HL-60/S4 (cell line): ENCODE data around the gene NSG2.
"Not testable (repeated sequence)": the region's sequence is repeated elsewhere in the genome, so short reads cannot be mapped to it uniquely, and the experiment has no call there.

Source experiments
- in situ Hi-C: fragments of 300-500 bp; cut with MboI; formaldehyde crosslinking; loops from 2 replicates; pipeline ENCODE4 v1.14.3; 2022; ENCODE audit warnings: low sequenced_read_pairs

The NSG2 gene

DNA sequence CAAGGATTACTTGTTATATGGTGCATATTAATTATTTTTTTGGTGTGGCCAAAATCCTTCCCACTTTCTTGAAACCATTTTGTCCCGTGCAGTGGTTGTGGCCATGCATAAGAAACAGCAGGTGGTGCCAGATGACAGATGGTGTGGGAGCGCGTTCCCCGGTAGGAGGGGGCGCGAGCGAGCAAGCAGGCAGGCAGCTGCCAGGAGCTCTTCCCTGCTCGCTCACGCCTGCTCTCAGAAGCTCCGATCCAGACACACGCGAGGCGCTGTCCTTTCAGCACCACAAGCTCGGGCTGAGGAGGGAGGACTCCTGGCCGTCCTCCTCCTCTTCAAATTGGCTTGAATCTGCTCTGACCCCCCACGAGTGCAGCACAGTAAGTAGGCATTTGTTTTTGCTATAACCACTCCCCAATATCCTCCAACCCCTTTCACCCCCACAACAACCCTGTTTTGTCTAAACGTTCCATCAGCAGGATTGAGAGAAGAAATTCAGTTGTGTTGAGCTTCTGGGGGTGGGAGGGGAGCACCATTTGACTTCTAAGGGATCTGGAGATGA is at the start of gene NSG2:
Gene NSG2 (plus strand): TSS at position 237 of the 556 bp plus-strand sequence. CDS start 1,050 bp downstream, outside the sequence.
- in situ Hi-C loops = loop anchor here (25.0 kb wide), 1 partner anchor 267 kb away; no protein-coding TSS in a partner anchor

DNA sequence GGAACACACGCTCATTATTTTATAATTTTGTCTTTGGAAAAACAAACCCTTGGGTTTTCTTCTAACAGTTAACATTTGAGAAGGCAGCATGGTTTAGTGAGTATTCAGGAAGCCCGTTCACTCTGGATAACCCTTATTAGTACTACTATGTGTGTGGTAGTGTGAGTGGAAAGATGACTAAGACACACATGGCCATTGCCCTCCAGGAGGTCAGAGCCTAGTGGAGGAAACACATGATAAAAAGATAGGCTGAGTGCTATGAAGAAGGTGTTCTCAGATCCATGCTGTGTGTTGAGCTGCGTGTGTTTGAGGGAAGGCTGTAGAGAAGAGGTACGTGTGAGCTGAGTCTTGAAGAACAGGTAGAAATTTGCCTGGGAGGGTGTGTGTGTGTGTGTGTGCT is 48.2 kb upstream of the NSG2 start:
- in situ Hi-C loops = loop anchor here (25.0 kb wide), 1 partner anchor 710 kb away; no protein-coding TSS in a partner anchor

DNA sequence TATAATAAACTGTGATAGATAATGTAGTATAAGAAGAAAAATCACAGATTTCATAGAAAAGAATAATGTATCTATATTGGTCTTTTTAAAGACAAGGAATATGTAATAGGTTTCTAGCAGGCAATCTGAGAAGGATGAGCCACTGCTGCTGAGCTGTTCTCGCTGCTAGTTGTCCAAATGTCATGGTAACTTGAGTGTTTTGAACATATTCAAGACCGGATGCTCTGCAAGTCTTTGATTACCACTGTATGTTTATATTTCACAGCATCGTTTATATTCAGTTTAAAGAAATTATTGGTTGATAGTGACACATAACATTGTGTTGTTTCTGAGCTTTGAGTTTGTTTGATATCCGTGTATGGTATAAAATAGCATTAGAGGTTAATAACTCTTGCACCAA is 47.0 kb upstream of the NSG2 start:
- in situ Hi-C loops = loop anchor here (25.0 kb wide), 1 partner anchor 711 kb away; no protein-coding TSS in a partner anchor

DNA sequence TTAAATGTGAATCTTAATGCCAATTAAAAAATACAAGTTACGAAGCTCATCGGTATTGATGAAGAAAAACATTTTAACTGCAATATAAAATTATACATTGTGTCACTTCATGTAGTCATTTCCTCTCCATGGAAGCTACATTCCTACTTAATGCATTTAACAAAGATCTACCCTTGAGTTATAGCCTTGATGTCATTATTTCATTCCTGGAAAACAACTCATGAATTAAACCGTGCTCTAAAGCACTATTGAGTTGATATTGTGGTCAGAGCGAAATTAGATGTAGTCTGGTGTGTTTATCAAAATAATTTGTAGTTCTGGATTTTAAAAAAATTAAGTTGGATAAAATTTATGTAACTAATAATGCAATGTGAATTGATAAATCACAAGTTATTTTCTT is 45.4 kb upstream of the NSG2 start:
- in situ Hi-C loops = no loop called here

DNA sequence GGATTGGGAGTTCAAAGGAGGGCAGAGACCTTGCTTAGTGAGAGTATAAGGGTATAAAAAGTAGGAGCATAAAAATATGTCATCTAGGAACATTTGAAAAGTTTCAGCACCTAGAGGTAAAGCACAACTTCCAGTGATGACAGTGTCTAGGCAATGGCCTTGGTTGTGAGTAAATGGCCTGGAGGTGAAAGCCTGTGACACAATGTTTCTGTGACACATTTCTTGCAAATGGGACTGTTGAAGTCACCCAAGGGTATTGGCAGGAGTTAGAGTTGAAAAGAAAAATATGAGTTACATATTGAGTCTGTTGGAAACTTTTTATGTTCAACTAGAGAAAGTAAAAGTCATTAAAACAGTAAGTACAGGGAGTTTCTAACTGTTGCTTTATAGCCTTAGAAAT is 41.7 kb upstream of the NSG2 start:
- in situ Hi-C loops = no loop called here

DNA sequence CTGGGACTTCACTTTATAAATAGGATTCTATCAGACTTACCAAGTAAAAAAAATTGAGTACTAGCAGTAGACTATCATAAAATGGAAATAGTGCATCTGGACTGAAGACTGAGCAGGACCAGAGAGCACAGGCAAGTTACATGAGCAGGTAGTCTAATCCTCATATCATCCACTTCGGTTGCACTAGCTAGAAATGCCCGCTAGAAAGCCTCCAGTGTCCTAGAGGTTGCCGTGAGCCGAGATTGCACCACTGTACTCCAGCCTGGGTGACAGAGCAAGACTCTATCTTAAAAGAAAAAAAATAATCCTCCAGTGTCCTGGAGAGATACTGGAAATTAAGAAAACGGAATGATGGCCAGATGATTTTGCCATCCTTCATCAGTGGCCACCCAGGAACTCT is 36.6 kb upstream of the NSG2 start:
- in situ Hi-C loops = no loop called here

DNA sequence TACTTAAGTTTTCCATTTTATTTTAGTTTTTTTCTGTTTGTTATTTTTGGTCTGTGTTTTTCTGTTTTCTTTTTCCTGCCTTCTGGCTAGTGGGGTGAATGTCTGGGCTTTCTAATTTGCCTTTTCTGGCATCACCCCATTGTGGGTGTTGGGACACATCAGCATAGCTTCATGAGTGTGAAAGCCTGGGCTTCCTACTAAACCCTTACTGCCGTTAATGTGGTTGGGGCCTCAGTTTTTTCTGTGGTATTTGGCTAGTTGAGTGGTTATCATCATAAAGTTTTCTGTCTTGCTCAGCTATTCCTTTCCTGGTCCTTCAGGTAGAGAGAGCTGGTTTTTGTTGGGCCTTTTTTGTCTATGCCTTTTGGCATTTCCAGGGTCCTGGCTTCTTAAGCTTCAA is 35.1 kb upstream of the NSG2 start:
- in situ Hi-C loops = no loop called here

DNA sequence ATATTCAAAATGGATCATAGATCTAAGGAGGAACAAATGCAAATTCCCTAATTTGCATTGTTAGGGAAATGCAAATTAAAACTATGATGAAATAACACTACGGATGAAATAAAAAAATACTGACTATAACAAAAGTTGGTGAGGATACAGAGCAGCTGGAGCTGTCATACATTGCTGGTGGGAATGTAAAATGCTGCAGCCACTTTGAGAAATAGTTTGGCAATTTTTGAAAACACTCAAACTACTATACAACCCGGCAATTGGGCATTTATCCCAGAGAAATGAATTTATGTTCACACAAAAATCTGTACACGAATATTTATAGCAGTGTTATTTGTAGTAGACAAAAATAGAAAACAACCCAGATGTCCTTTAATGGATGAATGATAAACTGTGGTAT is 34.1 kb upstream of the NSG2 start:
- in situ Hi-C loops = no loop called here

DNA sequence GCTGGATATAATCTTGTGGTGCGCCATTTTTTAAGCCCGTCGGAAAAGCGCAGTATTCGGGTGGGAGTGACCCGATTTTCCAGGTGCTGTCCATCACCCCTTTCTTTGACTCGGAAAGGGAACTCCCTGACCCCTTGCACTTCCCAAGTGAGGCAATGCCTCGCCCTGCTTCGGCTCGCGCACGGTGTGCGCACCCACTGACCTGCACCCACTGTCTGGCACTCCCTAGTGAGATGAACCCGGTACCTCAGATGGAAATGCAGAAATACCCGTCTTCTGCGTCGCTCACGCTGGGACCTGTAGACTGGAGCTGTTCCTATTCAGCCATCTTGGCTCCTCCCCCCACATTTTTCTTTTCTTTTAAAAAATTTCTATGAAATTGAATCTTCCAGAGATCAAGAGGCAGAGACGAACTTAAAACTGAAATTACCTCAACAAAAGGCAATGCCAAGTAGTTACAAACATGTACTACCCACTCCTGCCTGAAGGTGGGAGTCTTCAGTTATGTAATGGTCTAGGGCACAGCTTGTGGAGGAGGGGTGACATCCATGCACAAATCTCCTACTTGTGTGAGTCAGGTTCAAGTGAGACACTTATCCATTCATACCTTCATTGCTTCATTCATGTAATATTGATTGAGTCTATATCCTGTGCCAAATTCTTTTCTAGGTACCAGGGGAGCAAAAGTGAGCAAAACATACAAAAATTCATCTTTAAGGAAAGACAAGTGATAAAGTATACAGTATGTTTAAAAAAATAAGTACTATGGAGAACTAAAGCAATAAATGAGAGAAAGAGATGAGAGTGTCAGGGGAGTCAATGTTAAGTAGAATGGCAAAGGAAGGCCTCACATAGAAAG is 25.2 kb upstream of the NSG2 start:
- in situ Hi-C loops = not testable (repeated sequence)

DNA sequence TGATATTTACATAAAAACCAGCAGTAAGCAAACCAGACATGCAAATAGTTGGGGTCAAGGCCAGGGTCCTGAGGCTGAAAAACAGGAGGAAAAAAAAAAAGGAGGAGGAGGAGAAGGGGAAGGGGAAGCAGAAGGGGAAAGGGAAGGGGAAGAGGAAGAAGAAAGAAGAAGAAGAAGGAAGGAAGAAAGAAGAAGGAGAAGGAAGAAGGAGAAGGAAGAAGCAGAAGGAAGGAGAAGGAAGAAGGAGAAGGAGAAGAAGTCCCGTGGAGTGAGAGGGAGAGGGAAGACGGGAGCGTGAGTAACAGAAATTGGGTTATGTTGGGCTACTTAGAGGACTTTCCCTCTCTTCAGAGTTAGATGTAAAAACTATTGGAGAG is 24.6 kb upstream of the NSG2 start:
- in situ Hi-C loops = no loop called here

DNA sequence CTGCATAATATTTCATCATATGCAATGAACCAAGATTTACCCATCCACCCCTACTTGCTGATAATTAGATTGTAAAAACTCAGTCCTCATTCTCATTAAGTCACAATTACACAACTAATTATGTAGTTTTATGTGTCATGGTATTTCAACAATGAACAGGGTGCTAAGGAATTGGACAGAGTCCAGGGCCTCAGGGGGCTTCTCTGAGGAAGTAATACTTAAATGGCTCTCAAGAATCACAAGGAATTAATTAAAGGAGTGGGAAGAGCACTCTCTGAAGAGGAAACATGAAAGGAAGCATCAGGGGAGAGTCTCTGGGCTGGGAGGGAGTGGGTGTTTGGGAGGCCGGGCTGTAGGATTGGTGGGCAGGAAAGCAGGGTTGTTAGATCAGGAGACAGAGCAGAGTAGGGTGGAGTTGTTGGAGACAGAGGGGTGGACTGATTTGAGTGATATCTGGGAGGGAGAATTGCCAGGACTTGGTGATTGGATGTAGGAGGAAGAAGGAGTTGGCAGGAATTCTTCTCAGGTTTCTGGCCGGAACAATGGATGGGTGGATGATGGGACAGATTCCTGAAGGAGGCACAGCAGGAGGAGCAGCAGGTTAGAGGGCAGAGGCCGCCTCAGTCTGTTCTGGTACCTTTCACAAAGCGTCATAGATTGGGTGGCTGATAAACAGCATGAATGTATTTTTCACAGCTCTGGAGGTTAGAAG is 23.0 kb upstream of the NSG2 start:
- in situ Hi-C loops = no loop called here

DNA sequence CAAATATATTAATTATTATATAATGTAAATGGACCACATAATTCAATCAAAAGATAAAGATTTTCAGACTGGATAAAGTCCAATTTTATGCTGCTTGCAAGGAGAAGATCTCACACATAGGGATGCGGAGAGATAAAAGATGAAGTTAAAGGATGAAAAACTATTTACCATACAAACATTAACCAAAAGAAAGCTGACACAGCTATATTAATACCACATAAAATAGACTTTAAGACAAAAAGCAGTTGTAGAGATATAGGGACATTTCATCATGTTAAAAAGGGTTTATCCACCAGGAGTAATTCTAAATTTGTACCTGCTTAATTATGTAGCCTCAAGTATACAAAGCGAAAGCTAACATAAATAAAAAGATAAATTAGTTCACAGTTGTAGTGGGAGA is 15.2 kb upstream of the NSG2 start:
- in situ Hi-C loops = loop anchor here (25.0 kb wide), 1 partner anchor 282 kb away; no protein-coding TSS in a partner anchor

DNA sequence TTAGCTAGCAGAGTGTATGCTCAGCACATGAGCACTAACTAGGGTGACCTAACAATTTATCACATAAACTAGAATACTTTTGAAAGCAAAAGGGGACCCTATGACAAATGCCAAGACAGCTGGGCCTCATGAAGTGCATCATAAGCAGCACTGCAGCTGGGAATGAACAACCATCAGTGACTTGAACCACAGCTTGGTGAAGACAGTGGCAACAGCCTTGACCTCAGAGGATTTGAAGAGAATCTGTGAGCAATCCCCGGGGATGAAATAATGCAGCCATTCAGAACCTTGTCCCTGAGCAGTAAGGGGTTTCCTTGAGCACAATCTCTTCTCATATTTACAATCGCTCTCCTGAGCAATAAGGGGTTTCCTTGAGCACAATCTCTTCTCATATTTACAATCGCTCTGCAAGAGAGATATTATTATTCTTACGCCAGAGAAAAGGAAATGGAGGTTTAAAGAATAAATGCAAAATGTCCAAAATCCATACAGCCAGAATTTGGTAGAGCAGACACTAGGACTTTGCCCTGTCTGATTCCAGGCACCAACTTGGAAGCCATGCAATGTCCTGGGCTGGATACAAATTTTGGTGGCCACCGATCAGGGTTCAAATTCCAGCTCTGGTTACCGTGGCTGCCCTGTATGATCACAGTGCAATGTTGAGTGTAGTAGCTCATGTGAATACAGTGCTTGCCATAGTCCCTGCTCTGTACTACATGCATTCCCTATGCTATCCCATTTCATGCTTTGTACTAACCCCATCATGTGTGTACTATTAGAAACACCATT is 846 bp upstream of the NSG2 start:
- in situ Hi-C loops = loop anchor here (25.0 kb wide), 1 partner anchor 268 kb away; no protein-coding TSS in a partner anchor

DNA sequence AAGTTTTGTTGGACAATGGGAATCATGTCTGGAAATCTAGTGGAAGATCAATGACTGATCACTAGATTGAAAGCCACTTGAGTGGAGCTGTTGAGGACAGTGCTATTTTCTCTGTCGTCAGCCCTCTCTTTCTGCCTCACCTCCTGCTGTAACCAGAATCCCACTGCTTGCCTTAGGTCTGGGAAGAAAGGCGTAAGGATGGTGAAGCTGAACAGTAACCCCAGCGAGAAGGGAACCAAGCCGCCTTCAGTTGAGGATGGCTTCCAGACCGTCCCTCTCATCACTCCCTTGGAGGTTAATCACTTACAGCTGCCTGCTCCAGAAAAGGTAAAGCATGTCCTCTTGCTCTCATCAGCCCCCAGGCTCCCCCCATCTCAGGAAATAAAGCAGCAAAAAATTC is 1.1 kb downstream of the NSG2 start:
- in situ Hi-C loops = loop anchor here (25.0 kb wide), 1 partner anchor 266 kb away; no protein-coding TSS in a partner anchor

DNA sequence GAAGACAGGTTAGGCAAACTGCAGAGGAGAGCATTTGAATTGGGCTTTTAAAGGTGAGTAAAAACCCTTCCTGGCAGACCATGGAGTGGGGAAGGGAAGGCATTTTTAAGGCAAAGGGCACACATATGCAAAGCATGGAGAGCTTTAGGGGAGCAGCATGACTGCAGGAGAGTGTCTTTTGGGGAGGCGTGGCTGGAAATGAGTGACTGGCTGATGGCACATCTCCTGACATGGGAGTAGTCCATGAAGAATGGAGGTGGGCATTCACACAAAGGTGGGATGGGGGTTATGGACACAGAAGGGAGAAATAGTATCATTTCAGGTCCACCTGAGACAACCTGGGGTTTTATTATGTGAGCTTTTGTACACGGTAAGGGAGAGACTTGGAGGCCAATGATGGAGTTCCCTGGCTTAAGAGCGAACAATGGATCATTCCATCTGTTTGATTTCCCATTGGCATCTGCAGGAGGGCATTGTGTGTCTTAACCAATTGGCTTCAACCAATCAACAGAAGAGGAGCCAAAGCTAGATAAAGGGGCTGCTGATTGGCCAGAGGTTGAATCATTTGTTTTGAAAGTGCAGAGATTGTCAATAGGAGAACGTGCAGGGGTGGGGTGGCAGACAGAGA is 2.1 kb downstream of the NSG2 start:
- in situ Hi-C loops = loop anchor here (25.0 kb wide), 1 partner anchor 265 kb away; no protein-coding TSS in a partner anchor

DNA sequence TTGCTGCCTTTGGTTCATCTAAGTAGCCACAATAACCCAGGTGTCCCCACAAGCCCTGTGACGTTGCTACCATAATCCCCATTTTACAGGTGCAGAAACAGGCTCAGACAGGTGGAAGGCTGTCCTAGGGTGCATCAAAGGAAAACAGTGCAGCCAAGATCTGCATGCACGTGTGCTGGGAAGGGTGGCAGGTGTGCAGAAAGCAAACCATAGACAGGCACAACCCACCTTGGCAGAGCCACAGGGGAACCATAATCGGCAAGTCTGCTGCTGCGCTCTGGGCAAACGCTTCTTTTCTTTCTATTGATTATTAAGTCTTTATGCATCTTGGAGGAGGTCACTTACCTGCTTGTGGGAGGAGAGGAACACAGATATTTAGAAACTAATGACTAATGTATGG is 7.1 kb downstream of the NSG2 start:
- in situ Hi-C loops = no loop called here

DNA sequence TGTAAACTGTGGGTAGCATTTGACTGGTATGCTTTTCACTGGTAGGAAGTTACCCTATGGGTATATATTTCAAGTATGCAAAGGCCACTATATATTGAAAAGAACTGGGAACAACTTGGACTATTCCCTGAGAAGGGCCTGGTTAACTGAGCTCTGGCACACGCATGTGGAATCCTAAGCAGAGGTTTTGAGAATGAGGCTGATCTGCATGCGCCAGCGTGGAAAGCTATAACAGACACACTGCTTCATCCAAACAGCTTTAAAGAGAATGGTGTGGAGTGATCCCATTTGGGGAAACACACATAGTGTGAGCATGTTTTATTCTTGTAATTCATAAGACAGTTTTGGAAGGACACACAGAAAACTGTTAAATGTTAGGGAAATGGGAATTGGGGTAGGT is 8.4 kb downstream of the NSG2 start:
- in situ Hi-C loops = no loop called here

DNA sequence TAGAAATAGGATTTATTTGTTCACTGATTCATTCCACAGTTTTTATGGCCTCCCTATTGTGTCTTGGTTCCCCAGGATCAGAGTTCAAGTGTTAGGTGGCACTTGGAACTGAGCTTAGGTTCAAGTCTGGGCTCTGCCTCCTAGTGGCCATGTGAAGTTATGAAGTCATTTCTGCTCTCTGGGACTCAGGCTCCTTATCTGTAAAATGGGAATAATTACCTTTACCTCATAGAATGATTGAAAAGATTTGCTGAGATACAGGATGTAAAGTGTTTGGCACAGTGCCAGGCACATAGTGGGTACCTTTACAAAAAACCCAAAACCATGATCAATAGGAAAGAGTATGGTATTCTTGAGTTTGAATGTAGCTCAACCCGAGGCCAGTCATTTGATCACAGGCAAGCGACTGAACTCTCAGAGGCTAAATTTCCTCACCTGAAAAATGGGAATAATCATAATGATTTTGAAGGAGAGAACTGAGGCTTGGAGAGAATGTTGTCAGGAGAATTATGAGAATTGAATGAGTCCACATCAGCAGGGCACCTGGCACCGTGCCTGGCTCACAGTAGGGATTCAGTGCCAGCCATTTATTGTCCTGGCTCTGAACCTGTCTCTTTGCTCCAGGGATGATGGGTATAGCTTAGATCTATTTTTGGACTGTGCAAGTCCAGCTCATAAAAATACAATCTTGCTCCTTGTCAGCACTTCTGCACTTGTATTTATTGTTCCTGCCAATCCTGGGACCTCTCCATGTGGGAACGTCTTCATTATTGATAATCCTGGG is 10.8 kb downstream of the NSG2 start:
- in situ Hi-C loops = no loop called here

DNA sequence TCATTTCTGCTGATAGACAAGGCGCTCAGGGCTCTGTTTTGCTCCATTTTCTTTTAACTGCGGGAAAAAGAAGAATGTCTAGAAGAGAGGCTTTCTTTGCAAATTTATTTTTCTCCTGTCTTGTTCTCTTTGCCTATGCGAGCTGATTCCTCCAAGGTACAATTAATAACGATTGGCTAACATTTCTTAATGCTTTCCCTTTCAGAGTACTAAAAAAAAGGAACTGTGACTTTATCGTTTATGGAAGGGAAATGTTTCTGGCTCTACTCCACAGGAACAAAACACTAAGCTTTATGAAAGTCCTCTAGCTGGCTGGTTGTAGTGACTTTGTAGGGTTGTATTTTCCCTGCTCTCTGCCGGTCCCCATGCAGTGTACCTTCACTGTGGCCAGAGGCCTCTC is 11.7 kb downstream of the NSG2 start:
- in situ Hi-C loops = no loop called here
